Right cardiac atrium (tissue), 5 donors: ENCODE measurements around the gene MRPL9. TPM values are rescaled to one million over a fixed set of nuclear protein-coding genes. Genes with fewer than 3 reads are reported as not detected.

Experiments used
- ATAC-seq, 2 donors: fragments of 200-7000 bp; cut with Tn5 transposase; one replicate each; pipeline versions ENCODE4 v1.8.0 to v1.9.1; 2020; ENCODE audit warnings: moderate library complexity in 2 of 2, mild to moderate bottlenecking in 1 of 2
- DNase-seq, 3 donors: peaks; one replicate each; pipeline ENCODE4 v3.0.0-alpha.2; 2020
- H3K27ac ChIP-seq: one replicate; pipeline ENCODE4 v1.5.1; 2013; ENCODE audit warnings: mild to moderate bottlenecking, low read length, control low read depth, moderate library complexity
- H3K27me3 ChIP-seq: one replicate; pipeline ENCODE4 v1.6.1; 2013; ENCODE audit not compliant: control insufficient read depth, insufficient read depth
- H3K4me1 ChIP-seq: one replicate; pipeline ENCODE4 v1.6.1; 2013; ENCODE audit warnings: low read length; ENCODE audit not compliant: control insufficient read depth, insufficient read depth
- H3K4me3 ChIP-seq: one replicate; pipeline ENCODE4 v1.5.1; 2013; ENCODE audit warnings: low read length, control low read depth
- H3K9me3 ChIP-seq: one replicate; pipeline ENCODE4 v1.6.1; 2013; ENCODE audit warnings: low read length; ENCODE audit not compliant: control insufficient read depth
- WGBS: extraction: QIAGEN DNeasy Blood & Tissue Kit; methylation state at CpG from one replicate; pipeline ENCODE4 v1.1.7; 2013; 5-methylcytosine and 5-hydroxymethylcytosine counted together
- intact Hi-C, 4 donors: fragments of 100-400 bp; cut with DNase I; formaldehyde crosslinking; loops; one replicate each; pipeline versions ENCODE4 v1.11.0 to v1.14.0; 2022 to 2023
- polyA plus RNA-seq: library from polyadenylated mRNA; stranded (reverse); fragments of 200-250 nt; gene quantifications from one replicate; pipeline ENCODE4 v1.2.3, GENCODE V29; 2013
- total RNA-seq, 4 donors: library from RNA; stranded (reverse); fragmentation: NEBNext Ultra II Directional; extraction: Animal tissue kit (Norgen Biotek cat#: 25700); gene quantifications; one replicate each; pipeline ENCODE4 v1.2.1, GENCODE V29; 2021
- donor health status: healthy with polysubstance abuse.
- donor health status: DM: no; HTN: yes; CAD: no.
- donor health status: DM: no; HTN: no; CAD: no.
- donor health status: DM: no; HTN: yes; CAD: no; lungs with severe emphysema.
- donor health status: DM: yes; HTN: yes; CAD: no.

Gene MRPL9
- total and polyA plus RNA-seq, 5 donors: 36.7 to 51.8 (median 40.0) TPM

GRCh38 chr1:151718011-151718431, 45.3 kb downstream of the MRPL9 start:
- DNase-seq (no peak), ATAC-seq (peak in 1 of 2 donors; percentile 34)
- Histone ChIP-seq H3K4me3 (no peak overlapping the region), H3K27ac (no peak overlapping the region), H3K27me3 (no peaks in the 10 kb centered on the region), H3K4me1 (no peaks in the 10 kb centered on the region), H3K9me3 (no peaks in the 10 kb centered on the region)
- intact Hi-C loops: no loop called here
- WGBS: 21% methylated on average over 4 of the region's 4 CpGs

GRCh38 chr1:151716771-151717631, 46.3 kb downstream of the MRPL9 start, which contains the start of gene CELF3:
Gene CELF3, minus strand, starts transcription at chr1:151716803. Its CDS starts 783 bp downstream, at chr1:151716020.
- Histone ChIP-seq H3K9me3 (no peaks in the 10 kb centered on the region), H3K27ac (no peak within 1 kb of the TSS), H3K4me1 (no peaks in the 10 kb centered on the region), H3K27me3 (no peaks in the 10 kb centered on the region), H3K4me3 (no peak within 1 kb of the TSS)
- no peak for DNase-seq
- intact Hi-C loops: no loop called here
- ATAC-seq: peak; percentile 7
- 6% methylated on average over 27 of the region's 27 CpGs for WGBS

- no peaks in the 10 kb centered on the region for H3K9me3 ChIP-seq
- intact Hi-C loops: no loop called here
Observed at GRCh38 chr1:151716405-151716762, 46.9 kb downstream of the MRPL9 start.

GRCh38 chr1:151715726-151716404, 47.4 kb downstream of the MRPL9 start:
- 33% methylated on average over 17 of the region's 17 CpGs for WGBS
- DNase-seq (no peak), ATAC-seq (no peak)
- H3K27ac ChIP-seq: no peak overlapping the region
- no peaks in the 10 kb centered on the region for H3K27me3 ChIP-seq
- H3K9me3 ChIP-seq: no peaks in the 10 kb centered on the region
- intact Hi-C loops: no loop called here
- H3K4me3 ChIP-seq: no peak overlapping the region
- no peaks in the 10 kb centered on the region for H3K4me1 ChIP-seq

More at GRCh38 chr1:151716405-151716762, 46.9 kb downstream of the MRPL9 start:
- DNase-seq: no peak
- ATAC-seq: no peak
- no peaks in the 10 kb centered on the region for H3K27me3 ChIP-seq
- H3K4me1 ChIP-seq: no peaks in the 10 kb centered on the region
- no peak overlapping the region for H3K27ac ChIP-seq
- no peak overlapping the region for H3K4me3 ChIP-seq
- 3% methylated on average over 11 of the region's 11 CpGs for WGBS

- WGBS: 68% methylated on average over 10 of the region's 10 CpGs
- no peak for ATAC-seq
- Histone ChIP-seq H3K27me3 (no peaks in the 10 kb centered on the region), H3K4me3 (no peak overlapping the region), H3K27ac (no peak overlapping the region), H3K9me3 (no peaks in the 10 kb centered on the region), H3K4me1 (no peaks in the 10 kb centered on the region)
- intact Hi-C loops: no loop called here
- DNase-seq: no peak
Observed at GRCh38 chr1:151714820-151715725, 48.2 kb downstream of the MRPL9 start.

GRCh38 chr1:151713874-151714273, 49.4 kb downstream of the MRPL9 start:
- intact Hi-C loops: no loop called here
- Histone ChIP-seq H3K27ac (no peak overlapping the region), H3K9me3 (no peaks in the 10 kb centered on the region), H3K4me1 (no peaks in the 10 kb centered on the region), H3K4me3 (no peak overlapping the region), H3K27me3 (no peaks in the 10 kb centered on the region)
- no peak for ATAC-seq
- WGBS: 87% methylated on average over 2 of the region's 2 CpGs
- DNase-seq: no peak

- DNase-seq: no peak
Observed at GRCh38 chr1:151713044-151713443, 50.3 kb downstream of the MRPL9 start.

GRCh38 chr1:151711951-151712350, 51.3 kb downstream of the MRPL9 start:
- no peaks in the 10 kb centered on the region for H3K4me1 ChIP-seq
- ATAC-seq: no peak
- WGBS: 63% methylated on average over 10 of the region's 10 CpGs
- no peak overlapping the region for H3K27ac ChIP-seq
- DNase-seq: no peak
- H3K4me3 ChIP-seq: no peak overlapping the region
- H3K9me3 ChIP-seq: no peaks in the 10 kb centered on the region
- H3K27me3 ChIP-seq: no peaks in the 10 kb centered on the region
- intact Hi-C loops: no loop called here

More at GRCh38 chr1:151713044-151713443, 50.3 kb downstream of the MRPL9 start:
- H3K4me3 ChIP-seq: no peak overlapping the region
- H3K4me1 ChIP-seq: no peaks in the 10 kb centered on the region
- intact Hi-C loops: no loop called here
- 82% methylated on average over 2 of the region's 2 CpGs for WGBS
- no peaks in the 10 kb centered on the region for H3K27me3 ChIP-seq
- ATAC-seq: no peak
- H3K9me3 ChIP-seq: no peaks in the 10 kb centered on the region
- no peak overlapping the region for H3K27ac ChIP-seq

GRCh38 chr1:151711044-151711800, 52.1 kb downstream of the MRPL9 start:
- no peak overlapping the region for H3K27ac ChIP-seq
- no peak for DNase-seq
- no peak overlapping the region for H3K4me3 ChIP-seq
- ATAC-seq: no peak
- H3K27me3 ChIP-seq: no peaks in the 10 kb centered on the region
- intact Hi-C loops: no loop called here
- H3K9me3 ChIP-seq: no peaks in the 10 kb centered on the region
- H3K4me1 ChIP-seq: no peaks in the 10 kb centered on the region
- WGBS: 75% methylated on average over 21 of the region's 21 CpGs

GRCh38 chr1:151710187-151710840, 53.0 kb downstream of the MRPL9 start:
- Histone ChIP-seq H3K27ac (no peak overlapping the region), H3K27me3 (no peaks in the 10 kb centered on the region), H3K9me3 (no peaks in the 10 kb centered on the region), H3K4me3 (no peak overlapping the region), H3K4me1 (no peaks in the 10 kb centered on the region)
- DNase-seq (peak in 2 of 3 donors; percentile 49 to 64), ATAC-seq (no peak)
- intact Hi-C loops: no loop called here
- WGBS: 36% methylated on average over 15 of the region's 15 CpGs
